T-helper 1 cell treated with Interleukin-12 subunit alpha and Interleukin-12 subunit beta and Interleukin-4 antibody, amounts not matched to agents 30 μg/mL and 1 μg/mL, for 36 hours (primary cell): ENCODE data around the gene SH2D1B.

Source experiments
- H3K27ac Mint-ChIP-seq: one replicate; pipeline ENCODE4 v1.8.0; 2021; ENCODE audit warnings: mild to moderate bottlenecking, mixed read lengths
- H3K27me3 Mint-ChIP-seq: one replicate; pipeline ENCODE4 v1.8.0; 2021; ENCODE audit warnings: low read depth, mixed read lengths
- H3K36me3 Mint-ChIP-seq: one replicate; pipeline ENCODE4 v1.8.0; 2021; ENCODE audit warnings: low read depth, mixed read lengths
- H3K4me1 Mint-ChIP-seq: one replicate; pipeline ENCODE4 v1.8.0; 2021; ENCODE audit warnings: low read depth, mixed read lengths
- H3K4me3 Mint-ChIP-seq: one replicate; pipeline ENCODE4 v1.8.0; 2021; ENCODE audit warnings: mild to moderate bottlenecking, moderate library complexity, mixed read lengths
- H3K9me3 Mint-ChIP-seq: one replicate; pipeline ENCODE4 v1.8.0; 2021; ENCODE audit warnings: mixed read lengths

The SH2D1B gene

DNA sequence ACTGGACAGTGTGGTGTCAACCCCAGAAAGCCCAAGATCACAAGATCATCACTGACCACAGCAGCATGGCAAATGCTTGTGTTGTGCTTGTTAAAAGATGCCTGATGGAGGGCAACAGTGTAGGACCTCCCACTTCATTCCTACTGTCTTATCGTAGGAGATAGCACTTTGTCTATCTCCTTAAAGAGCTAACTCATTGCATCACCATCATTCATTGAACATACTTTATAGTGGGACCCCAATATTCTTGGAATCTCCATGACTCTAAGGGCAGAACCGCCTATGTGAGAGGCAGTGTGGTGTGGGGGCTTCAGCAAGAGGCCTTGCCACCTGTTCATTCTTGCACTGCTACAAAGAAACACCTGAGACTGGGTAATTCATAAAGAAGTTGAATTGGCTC is 5.0 kb upstream of the SH2D1B start:
- no peak overlapping the region for H3K27ac Mint-ChIP-seq
- no peak overlapping the region for H3K4me3 Mint-ChIP-seq
- H3K4me1 Mint-ChIP-seq: no peaks in the 10 kb centered on the region
- no peaks in the 10 kb centered on the region for H3K36me3 Mint-ChIP-seq
- H3K9me3 Mint-ChIP-seq: no peaks in the 10 kb centered on the region
- H3K27me3 Mint-ChIP-seq: peaks cover 17% of the 10 kb centered on the region

DNA sequence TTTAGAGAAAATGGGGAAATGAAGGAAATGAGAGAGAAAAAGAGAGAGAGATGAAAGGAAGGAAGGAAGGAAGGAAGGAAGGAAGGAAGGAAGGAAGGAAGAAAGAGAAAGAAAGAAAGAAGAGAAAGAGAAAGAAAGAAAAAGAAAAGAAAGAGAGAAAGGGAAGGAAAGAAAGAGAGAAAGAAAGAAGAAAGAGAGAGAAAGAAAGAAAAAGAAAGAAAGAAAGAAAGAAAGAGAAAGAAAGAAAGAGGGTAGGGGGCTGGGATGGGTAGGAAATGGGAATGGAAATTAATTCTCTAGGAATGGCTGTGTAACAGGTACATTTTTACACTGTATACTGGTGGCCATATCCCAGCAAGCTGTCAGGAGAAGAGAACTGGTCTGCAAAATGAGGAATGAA is 4.3 kb upstream of the SH2D1B start:
- Mint-ChIP-seq H3K4me3 (no peak overlapping the region), H3K27ac (no peak overlapping the region)

DNA sequence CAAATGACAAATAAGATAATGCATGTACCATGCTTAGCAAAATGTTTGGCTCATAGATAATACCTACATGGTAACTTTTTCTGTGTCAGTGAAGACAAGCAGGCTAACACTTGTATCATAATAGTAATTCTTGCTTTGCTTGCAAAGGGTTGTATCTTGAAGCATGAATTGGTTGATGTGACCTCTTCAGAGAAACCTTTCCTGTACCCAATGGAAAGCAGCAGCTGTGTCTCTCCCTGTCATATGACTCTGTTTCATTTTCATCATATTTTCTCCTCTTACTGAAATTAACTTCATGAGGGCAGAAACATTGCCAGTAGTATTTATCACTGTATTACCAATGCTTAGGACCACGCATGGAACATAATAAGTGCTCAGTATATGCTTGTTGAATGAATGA is 4.4 kb downstream of the SH2D1B start:
- Mint-ChIP-seq H3K9me3 (no peaks in the 10 kb centered on the region), H3K4me1 (no peaks in the 10 kb centered on the region), H3K27me3 (peaks cover 8% of the 10 kb centered on the region), H3K36me3 (no peaks in the 10 kb centered on the region), H3K27ac (no peak overlapping the region), H3K4me3 (no peak overlapping the region)

More for the DNA sequence above, 4.3 kb upstream of the SH2D1B start:
- Mint-ChIP-seq H3K9me3 (no peaks in the 10 kb centered on the region), H3K36me3 (no peaks in the 10 kb centered on the region), H3K4me1 (no peaks in the 10 kb centered on the region), H3K27me3 (peaks cover 17% of the 10 kb centered on the region)

DNA sequence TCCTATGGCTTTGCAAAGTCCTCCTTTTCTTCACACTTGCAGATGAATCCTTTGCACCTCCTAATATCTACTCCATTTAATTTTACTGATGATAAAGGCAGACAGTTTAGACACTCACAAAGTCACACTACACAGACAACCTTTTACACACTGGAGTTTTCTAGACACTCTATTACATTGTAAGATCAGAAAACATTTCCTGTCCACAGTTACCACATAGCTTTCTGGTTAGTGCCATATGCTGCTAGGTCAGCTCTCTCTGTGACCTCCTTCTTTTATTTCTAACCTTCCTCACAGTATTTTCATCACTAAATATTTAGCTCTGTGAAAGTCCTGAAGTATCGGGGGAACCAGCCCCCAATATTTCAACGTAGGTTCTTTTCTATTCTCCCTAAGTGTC is 5.1 kb downstream of the SH2D1B start:
- Mint-ChIP-seq H3K36me3 (no peaks in the 10 kb centered on the region), H3K27me3 (peaks cover 8% of the 10 kb centered on the region), H3K9me3 (no peaks in the 10 kb centered on the region), H3K4me1 (no peaks in the 10 kb centered on the region), H3K4me3 (no peak overlapping the region), H3K27ac (no peak overlapping the region)

DNA sequence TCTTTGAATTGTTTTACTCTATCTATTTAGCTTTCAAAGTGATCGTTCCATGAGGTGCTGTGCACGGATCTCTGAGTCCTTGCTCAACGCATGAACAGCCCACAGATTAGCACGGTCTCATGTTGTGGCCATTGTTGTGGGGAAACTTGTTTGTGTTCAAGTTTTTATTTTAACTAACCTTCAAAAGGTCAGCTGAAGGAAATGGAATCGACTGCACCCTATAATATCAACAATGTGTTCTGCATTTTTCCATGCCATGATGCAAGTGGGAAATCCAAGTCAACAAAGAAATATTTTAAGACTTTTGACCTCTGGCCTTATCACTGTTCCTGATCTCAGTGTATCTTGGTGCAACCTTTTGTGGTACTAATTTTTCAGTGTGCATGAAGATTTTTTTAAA is 6.1 kb downstream of the SH2D1B start:
- peaks cover 8% of the 10 kb centered on the region for H3K27me3 Mint-ChIP-seq
- no peaks in the 10 kb centered on the region for H3K9me3 Mint-ChIP-seq
- H3K4me3 Mint-ChIP-seq: no peak overlapping the region
- H3K27ac Mint-ChIP-seq: no peak overlapping the region
- H3K4me1 Mint-ChIP-seq: no peaks in the 10 kb centered on the region
- H3K36me3 Mint-ChIP-seq: no peaks in the 10 kb centered on the region

DNA sequence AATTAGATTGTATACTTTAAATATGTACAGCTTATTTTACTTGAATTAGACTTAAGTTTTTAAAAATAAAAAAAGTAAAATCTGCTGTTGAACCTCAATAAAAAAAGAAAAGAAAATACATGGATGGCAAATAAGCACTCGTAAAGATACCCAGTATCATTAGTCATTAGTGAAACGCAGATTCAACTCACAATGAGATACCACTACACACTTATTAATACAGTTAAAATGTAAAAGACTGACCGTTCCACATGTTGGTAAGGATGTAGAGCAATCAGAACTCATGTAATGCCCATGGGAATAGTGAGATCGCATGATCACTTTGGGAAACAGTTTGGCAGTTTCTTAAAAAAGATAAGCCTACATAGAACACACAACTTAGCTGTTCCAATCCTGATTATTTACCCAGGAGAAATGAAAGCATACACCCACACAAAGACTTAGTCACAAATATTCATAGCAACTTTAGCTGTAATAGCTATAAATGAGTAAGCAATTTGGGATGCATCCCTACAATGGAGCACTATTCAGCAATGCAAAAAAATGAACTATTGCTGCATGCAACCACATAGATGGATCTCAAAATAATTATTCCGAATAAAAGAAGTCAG is 7.3 kb downstream of the SH2D1B start:
- H3K9me3 Mint-ChIP-seq: no peaks in the 10 kb centered on the region
- H3K27ac Mint-ChIP-seq: no peak overlapping the region
- no peaks in the 10 kb centered on the region for H3K4me1 Mint-ChIP-seq
- H3K36me3 Mint-ChIP-seq: no peaks in the 10 kb centered on the region
- H3K27me3 Mint-ChIP-seq: peaks cover 8% of the 10 kb centered on the region
- no peak overlapping the region for H3K4me3 Mint-ChIP-seq

DNA sequence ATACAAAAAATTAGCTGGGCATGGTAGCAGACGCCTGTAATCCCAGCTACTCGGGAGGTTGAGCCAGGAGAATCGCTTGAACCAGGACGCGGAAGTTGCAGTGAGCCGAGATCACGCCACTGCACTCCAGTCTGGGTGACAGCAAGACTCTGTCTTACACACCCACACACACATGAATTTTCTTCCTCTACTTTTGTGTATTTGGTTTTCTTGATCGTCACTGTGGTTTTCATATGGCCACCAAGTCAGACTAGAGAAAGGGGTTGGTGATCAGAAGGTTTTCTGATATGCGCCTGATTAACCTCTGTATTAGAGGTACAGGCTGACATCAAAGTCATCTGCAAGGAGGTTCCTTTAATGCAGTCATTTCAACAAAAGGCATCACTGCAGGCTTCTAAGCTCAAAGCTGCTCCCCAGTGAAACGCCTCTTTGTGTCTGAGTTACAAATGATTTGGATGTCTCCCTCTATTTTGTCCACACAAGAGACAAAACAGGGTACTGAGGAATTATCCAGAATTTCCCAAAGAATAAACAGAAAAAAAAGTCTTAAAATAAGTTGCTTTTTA is 11.1 kb downstream of the SH2D1B start:
- Mint-ChIP-seq H3K9me3 (no peaks in the 10 kb centered on the region), H3K27me3 (peaks cover 11% of the 10 kb centered on the region), H3K36me3 (no peaks in the 10 kb centered on the region), H3K4me3 (no peak overlapping the region), H3K27ac (no peak overlapping the region), H3K4me1 (no peaks in the 10 kb centered on the region)

DNA sequence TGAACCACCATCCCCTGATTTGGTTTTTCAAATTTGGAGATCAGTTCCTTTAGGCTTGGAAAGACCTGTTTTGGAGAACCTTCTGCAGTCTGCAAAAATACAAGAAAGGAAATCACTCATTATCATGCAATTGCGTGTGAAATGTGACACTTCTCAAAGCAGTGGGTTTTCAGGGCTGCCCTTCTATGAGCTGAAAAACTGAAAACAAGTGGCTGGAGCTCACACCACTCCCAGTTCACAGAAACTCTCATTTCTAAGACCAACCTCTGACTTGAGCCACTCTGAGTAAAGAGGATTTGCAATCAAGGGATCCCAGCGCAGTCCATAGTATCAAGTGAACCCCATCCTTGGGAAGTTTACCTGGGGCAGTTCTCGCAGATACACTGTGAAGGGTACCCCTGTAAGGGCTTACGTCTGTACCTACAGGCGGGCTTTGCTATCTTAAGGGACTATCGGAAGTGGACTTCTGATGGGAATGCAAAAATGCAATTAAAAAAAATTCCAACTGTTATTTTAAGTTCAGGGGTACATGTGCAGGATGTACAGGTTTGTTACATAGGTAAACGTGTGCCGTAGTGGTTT is 12.8 kb downstream of the SH2D1B start:
- H3K4me1 Mint-ChIP-seq: no peaks in the 10 kb centered on the region
- peaks cover 11% of the 10 kb centered on the region for H3K27me3 Mint-ChIP-seq
- H3K36me3 Mint-ChIP-seq: no peaks in the 10 kb centered on the region
- H3K9me3 Mint-ChIP-seq: no peaks in the 10 kb centered on the region
- no peak overlapping the region for H3K4me3 Mint-ChIP-seq
- no peak overlapping the region for H3K27ac Mint-ChIP-seq

DNA sequence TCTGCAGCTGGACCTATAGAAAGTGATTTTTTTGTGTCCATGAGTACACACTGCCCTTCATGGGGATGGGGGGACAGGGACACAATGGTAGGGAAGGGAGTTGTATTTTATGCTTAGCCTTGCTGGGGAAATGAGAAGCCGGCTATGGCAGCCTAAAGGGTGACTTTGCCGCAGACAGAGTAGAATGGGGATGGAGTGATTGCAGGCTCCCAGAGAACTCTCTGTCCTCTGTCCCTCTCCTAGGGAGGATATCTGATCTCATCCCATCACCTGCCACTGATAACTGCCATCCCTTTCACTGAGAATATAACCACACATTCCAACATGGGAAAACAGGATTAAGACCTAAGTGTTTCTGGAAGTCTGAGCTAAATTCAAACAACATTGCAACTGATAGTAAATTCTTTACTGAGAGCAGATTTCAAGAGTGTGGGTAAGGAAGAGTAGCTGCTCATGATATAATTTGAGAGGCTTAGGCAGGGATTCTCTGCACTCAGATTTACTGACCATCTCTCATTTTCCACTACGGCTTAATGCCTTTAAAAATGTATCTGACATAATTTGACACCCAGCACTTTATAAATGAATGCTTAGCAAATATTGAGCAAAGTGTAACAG is 13.9 kb downstream of the SH2D1B start:
- peaks cover 15% of the 10 kb centered on the region for H3K27me3 Mint-ChIP-seq
- no peaks in the 10 kb centered on the region for H3K4me1 Mint-ChIP-seq
- H3K36me3 Mint-ChIP-seq: no peaks in the 10 kb centered on the region
- no peak overlapping the region for H3K27ac Mint-ChIP-seq
- no peak overlapping the region for H3K4me3 Mint-ChIP-seq
- H3K9me3 Mint-ChIP-seq: no peaks in the 10 kb centered on the region

DNA sequence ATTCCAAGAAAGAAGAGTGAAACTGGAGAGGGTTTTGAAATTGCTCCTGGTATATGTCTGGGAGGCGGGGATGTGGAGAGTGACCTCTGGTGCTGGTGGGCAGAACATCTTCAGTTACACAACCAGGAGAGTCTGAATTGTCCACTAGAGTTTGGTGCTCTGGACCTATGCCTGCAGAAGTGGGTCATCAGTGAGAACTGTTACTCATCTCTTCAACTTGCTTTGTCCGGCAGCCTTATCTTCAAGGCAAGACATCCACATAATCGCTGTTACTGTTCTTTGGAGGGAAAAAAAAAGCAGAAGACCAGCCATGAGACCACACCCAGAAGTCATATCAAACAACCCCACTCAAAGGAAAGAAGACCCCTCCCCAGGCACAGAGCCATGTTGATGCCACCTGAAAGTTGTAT is 14.9 kb downstream of the SH2D1B start:
- H3K36me3 Mint-ChIP-seq: no peaks in the 10 kb centered on the region
- no peak overlapping the region for H3K4me3 Mint-ChIP-seq
- peaks cover 18% of the 10 kb centered on the region for H3K27me3 Mint-ChIP-seq
- H3K9me3 Mint-ChIP-seq: no peaks in the 10 kb centered on the region
- H3K27ac Mint-ChIP-seq: no peak overlapping the region
- H3K4me1 Mint-ChIP-seq: no peaks in the 10 kb centered on the region

DNA sequence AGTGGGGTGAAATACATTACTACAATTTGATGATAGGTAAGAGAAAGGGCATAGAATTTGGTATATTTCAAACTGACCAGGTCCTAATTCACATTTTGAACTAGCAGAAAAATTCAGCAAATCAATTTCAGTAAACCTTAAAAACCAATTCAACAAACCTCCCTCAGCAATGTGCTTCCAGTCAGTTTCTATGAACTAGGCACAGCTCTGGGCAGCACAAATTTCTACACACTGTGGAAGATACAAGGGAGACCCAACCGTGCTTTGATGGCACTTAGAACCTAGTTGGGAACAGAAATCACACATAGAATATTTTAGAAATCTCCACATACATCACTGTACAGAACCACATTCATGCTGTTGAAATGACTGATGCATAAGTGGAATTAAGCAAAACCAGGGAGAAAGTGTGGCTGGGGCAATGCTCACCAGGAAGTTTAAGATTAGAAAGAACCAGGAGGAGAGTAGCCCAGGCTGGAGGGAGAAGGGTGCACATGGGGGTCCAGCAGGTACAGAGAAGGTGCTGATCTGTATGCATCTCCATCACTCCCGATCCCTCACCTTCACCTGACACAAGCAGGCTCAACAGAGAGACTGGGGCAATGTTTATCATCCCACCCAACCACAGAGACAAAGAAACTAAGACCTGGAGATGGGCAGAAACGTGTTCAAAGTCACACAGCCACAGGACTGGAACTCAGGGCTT is 15.6 kb downstream of the SH2D1B start:
- Mint-ChIP-seq H3K36me3 (no peaks in the 10 kb centered on the region), H3K9me3 (no peaks in the 10 kb centered on the region), H3K27ac (no peak overlapping the region), H3K4me3 (no peak overlapping the region), H3K4me1 (no peaks in the 10 kb centered on the region), H3K27me3 (peaks cover 25% of the 10 kb centered on the region)

DNA sequence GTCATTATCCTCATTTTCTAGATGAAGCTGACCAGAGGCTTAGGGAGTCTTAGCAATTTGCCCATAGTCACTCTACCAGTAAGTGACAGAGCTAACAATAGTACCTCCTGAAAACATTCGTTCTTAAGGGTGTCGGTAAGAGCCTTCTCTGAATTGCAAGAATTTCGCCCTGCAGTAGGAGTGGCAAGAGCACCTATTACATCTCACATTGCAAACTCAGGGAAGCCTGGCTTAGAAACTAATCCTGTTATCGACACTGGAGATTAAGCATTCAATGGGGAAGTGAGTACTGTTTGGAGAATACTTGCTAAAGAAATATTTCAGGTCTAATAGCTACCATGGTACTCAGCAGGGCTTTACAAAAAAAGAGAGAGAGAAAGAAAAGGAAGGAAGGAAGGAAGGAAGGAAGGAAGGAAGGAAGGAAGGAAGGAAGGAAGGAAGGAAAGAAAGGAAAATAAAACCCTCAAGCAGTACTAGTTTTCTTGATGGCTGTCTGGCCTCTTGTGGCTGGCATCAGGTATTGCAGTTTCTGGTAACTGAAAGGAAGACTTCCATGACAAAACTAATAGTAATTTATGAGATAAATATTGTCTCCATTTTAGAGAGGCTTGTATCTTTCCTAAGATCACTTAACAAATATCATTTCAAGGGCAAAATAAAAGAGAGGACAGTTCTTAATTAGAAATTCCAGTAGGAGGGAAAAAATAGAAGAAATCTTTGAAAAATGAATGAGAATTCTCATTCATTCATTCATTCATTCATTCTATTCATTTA is 20.0 kb downstream of the SH2D1B start:
- H3K4me3 Mint-ChIP-seq: no peak overlapping the region
- no peaks in the 10 kb centered on the region for H3K4me1 Mint-ChIP-seq
- H3K9me3 Mint-ChIP-seq: no peaks in the 10 kb centered on the region
- H3K27ac Mint-ChIP-seq: no peak overlapping the region
- H3K36me3 Mint-ChIP-seq: no peaks in the 10 kb centered on the region
- H3K27me3 Mint-ChIP-seq: peaks cover 20% of the 10 kb centered on the region

DNA sequence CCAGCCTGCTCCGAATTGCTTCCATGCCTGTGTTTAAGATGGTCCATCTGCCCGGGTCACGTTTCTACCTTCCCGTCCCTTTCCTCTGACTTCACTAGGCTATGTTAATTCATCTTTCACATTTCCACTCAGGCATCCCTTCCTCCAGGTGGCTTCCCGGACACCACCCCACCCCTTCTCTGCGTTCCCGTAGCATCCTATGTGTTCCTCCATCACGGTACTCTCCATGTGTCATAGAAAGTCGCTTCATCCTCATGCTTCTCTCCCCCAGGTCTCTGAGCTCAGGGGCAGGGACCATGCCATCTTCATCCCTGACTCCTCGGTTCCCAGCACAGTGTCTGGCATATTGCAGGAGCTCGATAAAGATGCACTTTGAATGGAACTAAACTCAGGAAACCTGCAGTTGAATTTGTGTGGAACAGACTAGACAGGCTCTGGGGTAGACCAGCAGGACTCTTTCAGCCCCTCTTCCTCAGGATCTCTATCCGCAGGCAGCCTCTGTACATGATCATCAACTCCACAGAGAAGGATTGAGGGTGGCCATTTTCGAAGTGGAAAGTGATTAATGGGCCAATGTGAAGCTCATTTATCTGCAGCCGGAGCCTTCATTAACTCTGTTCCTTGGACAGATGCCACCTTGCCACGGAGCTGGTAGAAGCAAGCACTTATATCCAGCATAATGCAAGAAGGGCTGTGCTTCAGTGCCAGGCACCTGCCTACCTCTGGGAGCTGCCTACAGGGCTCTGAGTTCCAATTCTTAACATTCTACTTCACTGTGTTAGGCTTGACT is 21.3 kb downstream of the SH2D1B start:
- Mint-ChIP-seq H3K4me1 (no peaks in the 10 kb centered on the region), H3K36me3 (no peaks in the 10 kb centered on the region), H3K27me3 (peaks cover 20% of the 10 kb centered on the region), H3K27ac (no peak overlapping the region), H3K4me3 (no peak overlapping the region), H3K9me3 (no peaks in the 10 kb centered on the region)

GRCh38 chr1:162389971-162390370 is 22.0 kb downstream of the SH2D1B start:
- Mint-ChIP-seq H3K4me1 (no peaks in the 10 kb centered on the region), H3K27me3 (peaks cover 20% of the 10 kb centered on the region), H3K36me3 (no peaks in the 10 kb centered on the region), H3K27ac (no peak overlapping the region), H3K9me3 (no peaks in the 10 kb centered on the region), H3K4me3 (no peak overlapping the region)
